GM19099 (cell line): Measurements from ENCODE around the gene CNTNAP2.

Experiments used
- POLR2A ChIP-seq: IDR thresholded peaks from 3 replicates; pipeline ENCODE4 v1.6.1; 2011; ENCODE audit warnings: low read depth; ENCODE audit not compliant: insufficient read length; ENCODE audit errors: extremely low read depth

The CNTNAP2 gene

DNA sequence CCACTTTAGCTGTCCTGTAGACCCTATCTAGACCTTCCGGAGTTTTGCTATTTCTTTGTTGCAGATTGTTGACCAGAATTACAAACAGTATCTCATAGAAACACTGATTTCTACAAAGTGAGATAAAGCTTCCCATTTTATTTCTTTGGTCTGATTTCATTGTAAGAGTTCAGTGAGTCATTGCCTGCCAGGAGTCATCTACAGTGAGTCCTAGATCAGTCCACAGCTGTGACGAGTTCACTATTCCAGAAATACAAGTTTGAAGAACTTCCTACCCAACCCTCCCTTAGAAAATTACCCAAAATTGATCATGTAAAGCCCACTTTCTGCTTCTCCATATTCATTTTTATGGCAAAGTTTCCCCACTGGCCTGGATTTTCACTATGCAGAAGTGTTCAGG, 905.5 kb downstream of the CNTNAP2 start:
- TF ChIP-seq POLR2A, result no peak

DNA sequence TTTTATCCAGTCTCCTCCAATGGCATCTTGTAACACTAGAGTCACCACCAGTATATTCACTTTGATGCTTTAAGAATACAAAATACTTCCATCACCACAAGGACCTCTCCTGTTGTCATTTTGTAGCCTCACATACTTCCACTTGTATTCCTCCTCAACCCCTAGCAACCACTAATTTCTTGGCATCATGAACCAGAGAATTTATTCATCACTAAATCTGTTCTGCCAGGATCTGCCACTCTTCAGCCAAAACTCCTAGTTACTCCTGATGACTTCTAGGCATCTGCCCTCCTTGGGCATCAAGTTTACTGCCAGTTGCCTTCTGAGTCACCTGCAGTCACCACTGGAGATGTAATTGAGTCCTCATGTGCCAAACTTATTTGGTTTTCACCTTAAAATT, 906.8 kb downstream of the CNTNAP2 start:
- TF ChIP-seq POLR2A, result no peak

GRCh38 chr7:147029953-147030352, 913.4 kb downstream of the CNTNAP2 start:
- TF ChIP-seq POLR2A, result no peak

- TF ChIP-seq POLR2A, result no peak
These were observed 917.0 kb downstream of the CNTNAP2 start for GRCh38 chr7:147033641-147034040.

DNA sequence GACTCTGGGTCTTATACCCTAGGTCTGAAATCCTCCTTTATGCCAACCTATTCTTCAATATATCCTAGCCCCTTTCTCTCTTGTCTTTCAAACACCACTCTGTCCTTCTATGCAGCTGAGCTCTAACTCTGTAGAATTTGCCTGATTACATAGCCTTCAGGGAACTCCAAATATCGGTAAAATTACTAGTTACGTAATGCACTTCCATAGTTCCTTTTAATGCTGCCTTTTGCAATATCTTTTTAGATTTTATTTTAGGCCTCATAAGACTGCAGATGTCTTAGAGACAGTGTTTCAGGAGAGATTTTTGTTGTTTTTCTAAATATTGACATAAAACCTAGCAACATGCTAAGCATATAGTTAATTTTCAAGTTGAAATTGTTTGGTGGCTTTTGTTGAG, 924.8 kb downstream of the CNTNAP2 start:
- no peak for TF ChIP-seq POLR2A

- no peak for TF ChIP-seq POLR2A
These were observed 928.3 kb downstream of the CNTNAP2 start for GRCh38 chr7:147044941-147045340.

GRCh38 chr7:147047696-147048095, 931.1 kb downstream of the CNTNAP2 start:
- no peak for TF ChIP-seq POLR2A

DNA sequence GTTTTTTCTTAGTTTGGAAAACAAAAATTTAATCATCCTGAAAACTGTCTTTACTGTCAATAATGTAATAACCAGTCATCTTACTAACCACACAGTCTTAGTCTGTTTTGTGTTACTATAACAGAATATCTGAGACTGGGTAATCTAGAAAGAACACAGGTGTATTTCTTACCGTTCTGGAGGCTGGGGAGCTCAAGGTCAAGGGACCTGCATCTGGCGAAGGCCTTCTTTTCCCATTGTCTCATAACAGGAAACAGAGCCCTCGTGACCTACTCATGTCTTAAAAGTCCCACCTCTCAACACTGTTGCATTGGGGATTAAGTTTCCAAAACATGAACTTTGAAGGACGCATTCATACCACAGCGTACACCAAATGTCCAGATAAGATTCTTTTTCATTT, 932.3 kb downstream of the CNTNAP2 start:
- no peak for TF ChIP-seq POLR2A

- no peak for TF ChIP-seq POLR2A
These were observed 936.2 kb downstream of the CNTNAP2 start for GRCh38 chr7:147052818-147053217.

GRCh38 chr7:147053746-147054145, 937.1 kb downstream of the CNTNAP2 start:
- no peak for TF ChIP-seq POLR2A

GRCh38 chr7:147060070-147060469, 943.5 kb downstream of the CNTNAP2 start:
- TF ChIP-seq POLR2A, result no peak

GRCh38 chr7:147062897-147063296, 946.3 kb downstream of the CNTNAP2 start:
- no peak for TF ChIP-seq POLR2A

- no peak for TF ChIP-seq POLR2A
These were observed 952.2 kb downstream of the CNTNAP2 start for GRCh38 chr7:147068842-147069241.

- no peak for TF ChIP-seq POLR2A
These were observed 953.2 kb downstream of the CNTNAP2 start for GRCh38 chr7:147069771-147070170.

- no peak for TF ChIP-seq POLR2A
These were observed 954.3 kb downstream of the CNTNAP2 start for GRCh38 chr7:147070886-147071285.

- no peak for TF ChIP-seq POLR2A
These were observed 954.9 kb downstream of the CNTNAP2 start for GRCh38 chr7:147071536-147071935.

GRCh38 chr7:147078312-147078711, 961.7 kb downstream of the CNTNAP2 start:
- no peak for TF ChIP-seq POLR2A
